OCI-LY7 (cell line): Measurements from ENCODE around the gene GRIPAP1. TPM values are rescaled to one million over a fixed set of nuclear protein-coding genes. Genes with fewer than 3 reads are reported as not detected.

Source experiments
- BruUV-seq: library from RNA; stranded (reverse); fragments of 400-500 nt; replicated peaks from 2 replicates; lab custom pipeline; 2021; lab: Mats Ljungman, UMichigan
- CTCF ChIA-PET: fragments of 300-600 bp; sonication (Branson Sonifier 250); formaldehyde crosslinking; loops from one replicate; lab custom pipeline; 2022; ENCODE audit warnings: antibody characterized with exemption; ENCODE audit not compliant: unreplicated experiment; lab: Charles Lee
- POLR2A ChIA-PET: fragments of 300-600 bp; sonication (Branson Sonifier 250); formaldehyde crosslinking; loops from one replicate; lab custom pipeline; 2022; ENCODE audit warnings: antibody characterized with exemption; lab: Charles Lee
- DNase-seq: peaks from one replicate; pipeline ENCODE4 v3.0.0-alpha.2; 2015; ENCODE audit warnings: low spot score
- H2AFZ ChIP-seq: fragments of 200-600 bp; sonication (generic), shearing (Covaris generic); 2 replicates; pipeline ENCODE4 v1.6.1; 2014; ENCODE audit warnings: mild to moderate bottlenecking, antibody characterized with exemption, low read length, moderate library complexity
- H3K27ac ChIP-seq: fragments of 200-600 bp; sonication (generic); 2 replicates; pipeline ENCODE4 v1.5.1; 2014; ENCODE audit warnings: mixed run types, low read depth, mild to moderate bottlenecking, moderate library complexity, low read length, inconsistent platforms; ENCODE audit not compliant: poor library complexity, severe bottlenecking
- H3K36me3 ChIP-seq: fragments of 200-600 bp; sonication (generic); 2 replicates; pipeline ENCODE4 v1.6.1; 2014; ENCODE audit warnings: mild to moderate bottlenecking, antibody characterized with exemption, low read length, moderate library complexity, mixed read lengths; ENCODE audit not compliant: insufficient read depth
- H3K4me1 ChIP-seq: fragments of 200-600 bp; sonication (generic); 2 replicates; pipeline ENCODE4 v1.5.1; 2014; ENCODE audit warnings: mild to moderate bottlenecking, low read length; ENCODE audit not compliant: insufficient read depth, poor library complexity, severe bottlenecking
- H3K4me2 ChIP-seq: fragments of 200-600 bp; sonication (generic); 2 replicates; pipeline ENCODE4 v1.6.1; 2014; ENCODE audit warnings: mild to moderate bottlenecking, low read length
- H3K4me3 ChIP-seq: fragments of 200-600 bp; sonication (generic); 2 replicates; pipeline ENCODE4 v1.5.1; 2014; ENCODE audit warnings: mild to moderate bottlenecking, low read depth, low read length; ENCODE audit not compliant: poor library complexity, severe bottlenecking
- H3K79me2 ChIP-seq: fragments of 200-600 bp; sonication (generic); 2 replicates; pipeline ENCODE4 v1.6.1; 2016; ENCODE audit warnings: low read depth, mild to moderate bottlenecking, low read length, moderate library complexity, mixed read lengths; ENCODE audit not compliant: insufficient read depth
- H3K9me2 ChIP-seq: fragments of 200-600 bp; sonication (generic); 2 replicates; pipeline ENCODE4 v1.6.1; 2016; ENCODE audit warnings: mild to moderate bottlenecking, low read length, mixed read lengths; ENCODE audit not compliant: insufficient read depth
- H3K9me3 ChIP-seq: fragments of 200-600 bp; sonication (generic); 2 replicates; pipeline ENCODE4 v1.6.1; 2014; ENCODE audit warnings: mild to moderate bottlenecking, mixed run types, low read length, mixed read lengths
- H4K20me1 ChIP-seq: fragments of 200-600 bp; sonication (generic); 2 replicates; pipeline ENCODE4 v1.6.1; 2014; ENCODE audit warnings: mild to moderate bottlenecking, antibody characterized with exemption, low read length, moderate library complexity, mixed read lengths; ENCODE audit not compliant: insufficient read depth
- EZH2phosphoT487 ChIP-seq: fragments of 200-600 bp; sonication (generic); IDR thresholded peaks from 2 replicates; pipeline ENCODE4 v1.6.1; 2018; ENCODE audit warnings: low read depth, borderline replicate concordance, mild to moderate bottlenecking, mixed run types, antibody characterized with exemption, low read length, moderate library complexity, mixed read lengths
- intact Hi-C: fragments of 100-400 bp; cut with micrococcal nuclease; formaldehyde crosslinking; loops from one replicate; pipeline ENCODE4 v1.10.0; 2022; ENCODE audit not compliant: unreplicated experiment
- total RNA-seq, 2 experiments: library from RNA; depleted of rRNA in 1 of 2; stranded (reverse); fragments of >200 nt in 1 of 2; shearing (Covaris generic) in 1 of 2; gene quantifications; 2 replicates each; pipeline ENCODE4 v1.2.3, GENCODE V29; 2014 to 2022
- TF ChIP-seq, protein P1 (sequence below): fragments of 200-600 bp; sonication (generic); conservative IDR thresholded peaks from 2 replicates; pipeline ENCODE4 v1.5.1; 2014; ENCODE audit warnings: mild to moderate bottlenecking, antibody characterized with exemption, low read length, moderate library complexity, mixed read lengths

Gene GRIPAP1
- total RNA-seq, 2 experiments from 2014 or later: 27.5 to 95.9 TPM

DNA sequence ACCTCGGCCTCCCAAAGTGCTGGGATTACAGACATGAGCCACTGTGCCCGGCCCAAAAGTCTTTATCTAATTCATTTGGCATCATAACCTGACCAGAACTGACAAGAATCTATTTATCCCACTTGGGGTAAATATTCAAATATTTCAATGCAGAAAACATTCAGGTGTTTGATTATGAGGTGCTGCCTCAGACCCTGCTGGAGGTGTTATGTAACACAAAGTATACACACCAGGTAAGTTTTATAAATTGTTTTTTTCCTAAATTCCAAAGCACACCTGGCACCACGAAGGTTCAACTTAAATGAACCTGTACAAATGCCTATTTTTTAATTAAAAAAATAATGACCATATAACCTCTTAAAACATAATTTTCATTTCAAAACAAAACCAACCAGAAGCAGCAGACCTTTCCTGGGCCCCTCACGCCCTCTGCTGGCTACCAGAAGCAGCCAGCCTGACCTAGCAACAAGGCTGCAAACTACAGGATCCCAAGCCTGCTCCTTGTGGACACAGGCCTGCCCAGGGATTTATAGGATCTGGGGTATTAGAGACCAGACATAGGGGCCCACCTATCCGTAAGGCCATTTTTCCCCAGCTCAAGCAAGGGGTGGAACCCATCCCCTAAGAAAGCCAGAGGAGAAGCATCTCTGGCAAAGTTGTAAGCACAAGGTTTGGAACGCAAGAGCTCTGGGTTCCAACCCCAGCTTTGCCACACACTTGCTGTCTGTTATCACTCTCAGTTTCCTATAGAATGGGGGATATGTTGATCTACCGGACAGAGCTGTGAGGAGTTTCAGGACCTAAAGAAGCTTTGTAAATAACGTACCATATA, 56.3 kb downstream of the GRIPAP1 start:
- intact Hi-C loops: loop anchor here (1.0 kb wide), 1 partner anchor 28 kb away; no protein-coding TSS in a partner anchor
- peaks cover 56% of the 10 kb centered on the region for H3K4me1 ChIP-seq
- H3K9me2 ChIP-seq: no peaks in the 10 kb centered on the region
- ChIA-PET POLR2A (interaction anchor here (0.6 to 1.3 kb wide), 3 partner anchors 13 to 60 kb away, joined by 3 read pairs; no protein-coding TSS in a partner anchor), CTCF (no interaction called here)
- H3K9me3 ChIP-seq: no peaks in the 10 kb centered on the region
- H3K4me2 ChIP-seq: no peak overlapping the region
- peak overlapping the region; percentile 43 for H3K27ac ChIP-seq
- TF ChIP-seq, protein P1, sequence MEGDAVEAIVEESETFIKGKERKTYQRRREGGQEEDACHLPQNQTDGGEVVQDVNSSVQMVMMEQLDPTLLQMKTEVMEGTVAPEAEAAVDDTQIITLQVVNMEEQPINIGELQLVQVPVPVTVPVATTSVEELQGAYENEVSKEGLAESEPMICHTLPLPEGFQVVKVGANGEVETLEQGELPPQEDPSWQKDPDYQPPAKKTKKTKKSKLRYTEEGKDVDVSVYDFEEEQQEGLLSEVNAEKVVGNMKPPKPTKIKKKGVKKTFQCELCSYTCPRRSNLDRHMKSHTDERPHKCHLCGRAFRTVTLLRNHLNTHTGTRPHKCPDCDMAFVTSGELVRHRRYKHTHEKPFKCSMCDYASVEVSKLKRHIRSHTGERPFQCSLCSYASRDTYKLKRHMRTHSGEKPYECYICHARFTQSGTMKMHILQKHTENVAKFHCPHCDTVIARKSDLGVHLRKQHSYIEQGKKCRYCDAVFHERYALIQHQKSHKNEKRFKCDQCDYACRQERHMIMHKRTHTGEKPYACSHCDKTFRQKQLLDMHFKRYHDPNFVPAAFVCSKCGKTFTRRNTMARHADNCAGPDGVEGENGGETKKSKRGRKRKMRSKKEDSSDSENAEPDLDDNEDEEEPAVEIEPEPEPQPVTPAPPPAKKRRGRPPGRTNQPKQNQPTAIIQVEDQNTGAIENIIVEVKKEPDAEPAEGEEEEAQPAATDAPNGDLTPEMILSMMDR: peak; percentile 86
- TF ChIP-seq EZH2phosphoT487: no peak
- BruUV-seq: no TSS peak
- H4K20me1 ChIP-seq: no peaks in the 10 kb centered on the region
- peak; percentile 53 for DNase-seq
- no peak overlapping the region for H2AFZ ChIP-seq
- H3K36me3 ChIP-seq: peaks cover 47% of the 10 kb centered on the region
- peaks cover 29% of the 10 kb centered on the region; the same call in 1 of the 2 replicates for H3K79me2 ChIP-seq
- no peak overlapping the region for H3K4me3 ChIP-seq

DNA sequence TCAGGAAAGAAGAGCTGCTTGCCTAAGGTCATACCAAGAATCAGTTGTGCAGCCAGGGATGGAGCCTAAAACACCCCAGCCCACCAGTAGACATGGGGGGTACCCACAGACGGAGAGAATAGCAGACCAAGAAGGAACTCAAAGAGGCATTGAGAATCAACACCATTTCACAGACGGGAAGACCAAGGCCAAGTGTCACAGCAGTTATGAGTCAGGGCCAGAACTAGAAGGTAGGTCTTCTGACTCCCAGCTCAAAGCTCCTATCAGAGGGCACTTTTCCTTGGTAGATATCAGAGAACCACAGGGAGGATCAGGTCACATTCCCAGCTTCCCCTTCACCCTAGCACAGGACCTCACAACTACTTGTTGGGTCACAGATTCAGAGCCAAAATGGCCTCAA, 59.2 kb downstream of the GRIPAP1 start:
- Histone ChIP-seq H3K9me2 (no peaks in the 10 kb centered on the region), H3K27ac (peak overlapping the region; percentile 42), H3K4me2 (peak overlapping the region; percentile 41), H3K79me2 (peaks cover 32% of the 10 kb centered on the region; the same call in 1 of the 2 replicates), H3K4me1 (peaks cover 79% of the 10 kb centered on the region), H4K20me1 (no peaks in the 10 kb centered on the region), H3K9me3 (no peaks in the 10 kb centered on the region), H2AFZ (no peak overlapping the region), H3K36me3 (peaks cover 49% of the 10 kb centered on the region), H3K4me3 (no peak overlapping the region)
- BruUV-seq: no TSS peak
- DNase-seq: no peak
- ChIA-PET POLR2A (interaction anchor here (0.8 to 1.3 kb wide), 3 partner anchors 17 to 206 kb away, joined by 3 read pairs; partner anchors contain the start of gene TFE3), CTCF (no interaction called here)
- TF ChIP-seq, protein P1: no peak
- no peak for TF ChIP-seq EZH2phosphoT487
- intact Hi-C loops: no loop called here
